ENCODE results near the gene APBA2.

The APBA2 gene

DNA sequence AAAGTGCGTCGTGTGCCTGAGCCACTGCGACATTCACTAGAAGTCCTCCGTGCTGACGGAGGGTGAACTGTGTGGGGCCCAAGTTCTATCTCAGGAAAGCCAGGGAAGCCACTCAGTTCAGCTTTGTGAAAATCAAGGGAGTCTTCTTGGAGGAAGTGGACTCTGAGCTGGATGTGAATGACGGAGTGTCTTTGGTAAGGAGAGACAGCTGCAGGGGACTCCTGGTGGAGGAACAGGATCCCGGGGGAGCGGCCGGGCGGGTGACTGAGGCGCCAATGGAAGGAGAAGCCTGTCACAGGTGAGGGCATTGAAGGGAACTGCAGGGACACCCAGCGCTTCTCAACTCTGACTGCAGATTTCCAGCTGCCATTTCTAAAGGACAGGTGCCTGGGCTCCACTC, 75.6 kb downstream of the APBA2 start:
- no peak for DNase-seq

DNA sequence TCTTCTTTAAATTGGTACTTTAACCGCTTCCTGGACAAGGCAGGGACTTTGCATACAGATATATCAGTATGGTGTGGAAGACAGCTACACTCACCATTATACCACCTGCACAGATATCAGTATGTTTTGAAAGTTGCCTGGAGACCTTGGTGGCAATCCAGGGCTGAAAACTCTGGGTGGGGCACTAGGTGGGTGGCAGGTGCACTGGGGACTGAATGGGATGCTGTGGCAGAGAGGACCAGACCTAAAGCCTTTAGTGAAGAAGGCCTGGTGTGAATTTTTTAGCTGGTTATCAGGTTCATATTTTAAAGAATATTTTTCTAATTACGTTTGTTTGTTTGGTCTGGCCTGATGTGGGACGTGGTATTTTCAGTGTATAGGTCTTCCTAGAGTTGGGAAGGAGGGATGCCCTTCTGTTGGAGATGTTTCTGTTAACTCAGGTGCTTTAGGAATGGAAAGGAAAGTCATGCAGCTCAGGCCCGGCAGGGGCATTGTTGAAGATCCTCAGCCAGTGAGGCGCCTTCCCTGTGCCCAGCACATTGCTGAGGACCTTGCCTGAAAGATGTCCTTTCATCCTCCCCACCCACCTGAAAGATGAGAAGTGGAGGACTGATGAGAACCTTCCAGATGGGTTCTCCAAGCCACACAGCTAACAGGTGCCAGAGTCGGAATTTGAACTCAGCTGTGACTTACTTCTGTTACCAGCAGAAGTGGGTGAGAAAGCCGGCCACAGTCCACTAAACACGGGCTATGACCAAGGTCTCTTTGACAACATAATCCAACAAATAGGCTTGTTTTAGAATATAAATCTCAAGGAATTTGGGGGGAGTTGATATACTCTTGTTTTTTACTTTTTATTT, 77.3 kb downstream of the APBA2 start:
- no peak for DNase-seq

DNA sequence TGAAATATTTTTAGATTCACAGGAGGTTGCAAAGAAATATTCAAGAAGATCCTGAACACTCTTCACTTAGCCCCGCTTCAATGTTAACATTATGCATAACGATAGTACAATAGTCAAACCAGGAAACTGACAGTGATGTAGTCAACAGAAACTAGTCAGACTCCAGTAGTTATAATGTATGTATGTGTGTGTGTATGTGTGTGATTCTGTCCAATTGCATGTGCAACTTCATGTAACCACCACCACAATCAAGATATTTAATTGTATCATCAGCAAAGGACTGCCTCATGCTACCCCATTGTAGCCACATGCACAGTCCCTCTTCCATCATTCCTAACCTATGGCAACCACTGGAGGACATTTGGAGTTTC, 77.9 kb downstream of the APBA2 start:
- DNase-seq = no peak

DNA sequence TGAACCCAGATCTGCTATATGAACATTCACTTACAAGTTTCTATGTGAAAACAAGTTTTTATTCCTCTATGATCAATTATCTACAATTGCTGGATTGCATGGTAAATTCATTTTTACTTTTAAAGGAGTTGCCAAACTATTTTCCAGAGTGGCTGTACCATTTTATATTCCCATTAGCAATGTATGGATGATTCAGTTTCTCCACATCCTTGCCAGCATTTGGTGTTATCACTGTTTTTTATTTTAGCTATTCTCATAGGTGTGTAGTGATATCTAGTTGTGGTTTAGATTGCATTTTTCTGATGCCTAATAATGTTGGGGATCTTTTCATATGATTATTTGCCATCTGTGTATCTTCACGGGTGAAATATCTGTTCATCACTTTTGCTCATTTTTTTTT, 78.3 kb downstream of the APBA2 start:
- no peak for DNase-seq

DNA sequence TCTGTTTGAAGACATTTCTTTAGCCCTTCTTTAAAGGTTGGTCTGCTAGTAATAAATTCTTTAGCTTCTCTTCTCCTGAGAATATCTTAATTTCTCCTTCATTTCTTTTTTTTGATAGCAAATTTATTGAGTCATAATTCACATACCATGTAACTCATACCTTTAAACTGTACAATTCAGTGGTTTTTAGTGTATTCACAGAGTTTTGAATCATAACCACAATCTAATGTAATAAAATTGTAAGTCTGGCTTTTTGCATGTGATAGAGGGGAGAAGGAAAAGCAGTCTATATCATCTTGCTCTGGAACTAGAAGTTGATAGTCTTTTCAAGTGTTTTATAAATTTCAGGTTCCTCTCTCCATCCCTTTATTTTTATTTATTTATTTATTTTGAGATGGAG, 81.3 kb downstream of the APBA2 start:
- DNase-seq = no peak

DNA sequence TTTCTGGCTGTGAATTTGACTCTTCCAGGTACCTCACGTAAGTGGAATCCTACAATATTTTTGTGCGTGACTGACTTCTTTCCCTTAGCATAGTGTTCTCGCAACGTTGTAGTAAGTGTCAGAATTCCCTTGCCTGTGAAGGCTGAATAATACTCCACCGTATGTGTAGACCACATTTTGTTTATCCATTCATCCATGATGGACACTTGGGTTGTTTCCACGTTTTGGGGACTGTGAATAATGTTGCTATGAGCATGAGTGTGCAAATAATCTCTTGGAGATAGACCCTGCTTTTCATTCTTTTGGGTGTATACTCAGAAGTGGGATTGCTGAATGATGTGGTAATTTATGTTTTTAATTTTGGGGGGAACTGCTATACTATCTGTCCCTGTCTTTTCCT, 82.2 kb downstream of the APBA2 start:
- DNase-seq = no peak

DNA sequence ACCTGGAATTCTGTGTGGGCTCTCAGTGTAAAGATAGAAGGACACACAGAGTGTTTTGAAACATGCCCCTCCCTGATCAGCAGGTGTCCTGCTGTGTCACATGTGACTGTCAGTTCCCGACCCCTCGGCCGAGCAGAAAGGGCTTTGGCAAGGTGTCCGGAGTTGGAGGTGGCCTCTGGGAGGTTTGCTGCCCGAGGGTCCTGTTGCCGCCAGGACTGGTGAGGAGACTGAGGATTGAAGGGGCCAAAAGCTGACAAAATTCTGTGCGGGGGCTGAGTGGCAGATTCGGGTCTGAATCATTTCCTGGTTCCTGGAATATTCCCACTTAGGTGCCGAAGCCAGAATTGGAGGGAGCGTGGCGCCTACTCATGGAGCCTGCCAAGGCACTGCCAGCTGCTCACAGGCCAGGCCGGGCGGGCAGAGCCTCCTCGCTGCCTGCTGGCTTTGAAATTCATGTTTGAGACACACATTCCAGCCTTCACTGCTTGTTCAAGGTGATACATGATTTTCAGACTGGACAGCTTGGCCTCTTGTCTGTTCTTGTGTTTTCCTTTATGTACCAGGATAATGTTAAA, 83.8 kb downstream of the APBA2 start:
- DNase-seq = no peak

DNA sequence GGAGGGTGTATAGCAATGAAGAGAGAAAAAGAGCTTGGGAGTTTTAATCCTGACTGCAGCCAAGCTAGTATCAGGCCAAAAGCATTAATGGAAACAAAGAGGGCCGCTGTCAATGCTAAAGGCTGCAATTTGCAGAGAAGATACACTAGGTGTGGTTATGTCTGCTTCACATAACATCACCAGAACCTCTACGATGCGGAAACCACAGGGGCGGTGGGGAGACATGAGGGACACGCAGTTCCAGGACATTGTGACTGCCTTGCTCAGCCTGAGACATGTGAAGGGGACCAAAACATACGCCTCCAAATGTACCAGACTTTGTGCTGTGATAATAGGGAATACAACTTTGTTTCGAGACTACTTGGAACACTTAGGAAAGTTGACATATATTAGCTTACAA, 88.4 kb downstream of the APBA2 start:
- no peak for DNase-seq

DNA sequence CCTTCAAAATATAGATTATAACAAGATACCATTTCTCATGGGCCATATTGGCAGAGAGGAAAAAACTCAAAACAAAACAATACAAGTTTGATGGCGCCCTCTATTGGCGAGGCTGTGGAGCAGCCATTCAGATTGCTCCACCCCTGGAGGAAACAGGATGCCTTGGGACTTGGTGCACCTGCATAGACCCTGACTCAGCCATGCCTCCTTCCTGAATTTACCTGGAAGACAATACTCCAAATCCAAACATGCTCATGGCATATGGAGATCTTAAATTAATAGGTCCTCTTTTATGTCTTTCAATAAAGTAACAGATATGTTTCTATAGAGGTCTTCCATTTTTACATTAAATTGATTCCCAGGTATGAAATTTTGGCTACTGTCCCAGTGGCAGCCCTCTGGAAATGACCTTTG, 90.0 kb downstream of the APBA2 start:
- DNase-seq = peak; percentile 82

DNA sequence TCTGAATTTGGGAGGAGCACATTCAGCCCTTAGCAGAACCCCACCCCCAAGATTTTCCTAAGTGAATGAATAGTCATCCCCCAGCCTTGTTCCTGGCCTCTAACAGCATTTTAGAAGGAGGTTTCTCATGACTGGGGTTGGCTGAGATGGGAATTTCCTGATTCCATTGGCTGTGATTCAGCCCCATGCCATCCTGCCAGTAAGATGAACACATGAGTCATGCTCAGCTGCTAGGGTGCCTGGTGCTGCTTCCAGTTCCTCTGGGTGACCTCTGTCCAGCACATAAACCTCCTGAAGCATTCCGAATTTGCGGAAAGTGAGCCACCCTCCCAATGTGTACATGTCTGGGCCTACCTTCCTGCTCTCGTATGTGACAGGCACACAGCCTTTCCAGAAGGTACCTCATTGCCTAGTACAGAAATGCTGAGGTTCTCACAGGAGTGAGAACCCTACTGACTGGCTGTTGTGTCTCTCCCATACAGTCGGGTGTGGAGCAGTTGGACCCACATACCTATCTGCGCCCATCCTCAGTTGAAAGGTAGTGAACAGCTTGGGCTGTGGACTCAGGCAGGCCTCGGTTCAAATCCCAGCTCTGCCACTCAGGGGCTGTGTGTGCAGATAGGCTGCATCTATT, 91.7 kb downstream of the APBA2 start:
- no peak for DNase-seq

DNA sequence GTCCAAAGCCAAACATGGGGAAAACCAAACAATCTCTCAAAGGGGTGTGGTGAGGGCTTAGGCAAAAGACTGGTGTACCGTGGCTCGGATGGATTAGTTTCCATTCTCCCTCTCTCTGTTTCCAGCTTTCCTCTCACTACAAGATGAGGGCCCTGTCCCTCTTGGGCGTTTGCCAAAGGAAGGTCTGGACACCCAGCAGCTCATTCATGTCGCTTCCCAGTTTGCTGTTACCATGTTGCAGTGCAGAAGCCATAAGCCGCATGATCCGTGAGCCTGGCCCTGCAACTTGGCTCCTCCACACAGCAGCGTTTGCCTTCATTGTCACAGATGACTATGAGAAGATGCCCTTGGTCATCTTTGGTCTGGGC, 92.2 kb downstream of the APBA2 start:
- no peak for DNase-seq

DNA sequence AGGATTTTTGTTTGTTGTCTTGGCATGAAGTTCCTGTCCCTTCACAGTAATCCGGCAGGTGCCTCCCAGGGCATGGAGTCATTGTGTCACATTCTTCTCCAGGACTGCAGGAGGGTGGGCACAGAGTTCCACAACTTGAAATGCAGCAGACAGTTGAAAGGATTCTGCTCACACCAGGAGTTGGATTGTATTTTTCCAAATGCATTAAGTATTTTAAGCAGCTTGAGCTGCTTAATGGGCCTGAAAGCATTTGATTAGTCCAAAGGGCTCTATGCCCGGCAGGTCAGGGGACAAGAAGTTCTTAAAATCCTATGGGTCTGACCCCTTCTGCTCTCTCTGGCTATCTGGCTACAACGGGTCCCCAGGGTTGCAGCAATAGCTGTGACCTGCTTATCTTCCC, 92.9 kb downstream of the APBA2 start:
- DNase-seq = no peak

DNA sequence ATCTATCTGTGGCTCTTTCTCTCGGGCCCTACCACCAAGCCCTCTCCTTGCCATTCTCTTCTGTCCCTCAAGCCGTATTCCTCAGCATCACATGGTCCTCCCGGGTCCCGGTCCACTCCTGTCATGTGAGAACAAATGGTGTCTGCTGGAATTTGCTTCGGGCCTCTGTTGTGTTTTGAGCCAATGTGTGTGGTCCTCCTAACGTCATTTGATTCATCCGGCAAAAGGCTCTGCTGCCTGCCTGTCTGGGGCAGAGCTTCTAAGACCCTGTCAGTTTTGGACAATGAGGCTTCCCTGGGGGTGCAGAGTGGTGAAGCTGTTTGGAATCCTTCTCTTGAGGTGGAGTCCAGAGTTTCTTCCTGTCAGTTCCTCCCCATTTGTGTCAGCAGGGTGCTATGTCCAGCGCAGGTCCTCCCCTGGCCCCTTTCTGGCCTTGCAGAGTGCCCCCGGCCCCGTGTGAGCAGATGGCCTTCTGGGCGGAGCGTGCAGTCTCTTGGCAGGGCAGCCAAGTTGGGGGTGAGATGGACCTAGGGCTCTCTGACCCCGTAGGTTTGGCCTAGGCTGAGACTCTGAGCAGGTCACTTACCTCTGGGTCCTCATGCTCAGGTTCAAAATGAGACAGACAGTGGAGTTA, 93.6 kb downstream of the APBA2 start:
- no peak for DNase-seq

DNA sequence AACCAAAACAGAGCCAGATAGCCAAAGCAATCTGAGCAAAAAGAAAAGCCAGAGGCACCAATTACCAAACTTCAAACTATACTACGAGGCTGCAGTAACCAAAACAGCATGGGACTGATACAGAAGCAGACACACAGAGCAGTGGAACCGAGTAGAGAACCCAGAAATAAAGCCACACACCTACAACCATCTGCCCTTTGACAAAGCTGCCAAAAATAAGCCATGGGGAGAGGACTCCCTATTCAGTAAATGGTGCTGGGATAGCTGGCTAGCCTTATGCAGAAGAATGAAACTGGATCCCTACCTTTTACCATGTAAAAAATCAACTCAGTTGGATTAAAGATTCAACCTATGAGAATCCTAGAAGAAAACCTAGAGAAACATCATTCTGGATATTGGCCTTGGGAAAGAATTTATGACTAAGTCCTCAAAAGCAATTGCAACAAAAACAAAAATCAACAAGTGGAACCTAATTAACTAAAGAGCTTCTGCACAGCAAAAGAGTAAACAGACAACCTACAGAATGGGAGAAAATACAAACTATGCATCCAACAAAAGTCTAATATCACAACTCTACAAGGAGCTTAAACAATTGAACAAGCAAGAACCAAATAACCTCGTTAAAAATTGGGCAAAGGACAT, 95.1 kb downstream of the APBA2 start:
- DNase-seq = no peak

DNA sequence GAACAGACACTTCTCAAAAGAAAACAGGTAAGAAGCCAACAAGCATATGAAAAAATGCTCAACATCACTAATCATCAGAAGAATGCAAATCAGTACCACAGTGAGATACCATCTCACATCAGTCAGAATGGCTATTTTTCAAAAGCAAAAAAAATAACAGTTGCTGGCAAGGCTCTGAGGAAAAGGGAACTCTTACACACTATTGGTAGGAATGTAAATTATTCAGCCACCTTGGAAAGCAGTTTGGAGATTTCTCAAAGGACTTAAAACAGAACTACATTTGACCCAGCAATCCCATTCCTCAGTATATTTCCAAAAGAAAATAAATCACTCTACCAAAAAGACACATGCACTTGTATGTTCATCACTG, 95.6 kb downstream of the APBA2 start:
- no peak for DNase-seq

DNA sequence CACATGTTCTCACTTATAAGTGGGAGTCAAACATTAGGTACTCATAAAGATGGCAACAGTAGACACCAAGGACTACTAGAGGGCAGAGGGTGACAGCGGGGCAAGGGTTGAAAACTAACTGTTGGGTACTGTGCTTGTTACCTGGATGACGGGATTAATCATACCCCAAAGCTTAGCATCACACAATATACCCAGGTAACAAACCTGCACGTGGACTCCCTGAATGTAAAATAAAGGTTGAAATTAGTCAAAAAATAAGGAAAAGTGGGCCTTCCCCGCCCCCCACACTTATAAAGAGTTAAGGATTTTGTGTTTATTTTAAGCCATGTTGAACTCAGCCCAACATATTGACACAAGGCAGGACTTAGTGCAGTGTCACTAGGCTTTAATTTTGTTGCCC, 96.1 kb downstream of the APBA2 start:
- no peak for DNase-seq

DNA sequence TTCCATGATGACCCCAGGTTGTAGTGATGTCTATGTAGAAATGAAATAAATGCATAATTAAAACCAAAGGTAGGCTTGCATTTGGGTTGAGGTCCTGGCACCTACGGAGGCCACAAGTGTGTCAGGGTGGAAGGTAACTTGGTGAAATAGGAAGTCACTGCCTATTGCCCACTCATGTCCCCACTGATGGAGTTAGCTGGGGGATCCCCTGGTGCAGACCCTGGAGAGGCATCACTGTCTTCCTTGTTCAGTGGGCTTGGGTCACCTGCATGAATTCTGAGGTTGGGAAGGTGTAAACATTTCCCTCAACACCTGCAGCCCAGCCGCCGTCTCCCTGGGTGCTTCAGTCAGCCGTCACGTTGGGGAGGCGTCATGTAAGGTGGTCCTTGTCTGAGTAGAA, 97.1 kb downstream of the APBA2 start:
- no peak for DNase-seq

DNA sequence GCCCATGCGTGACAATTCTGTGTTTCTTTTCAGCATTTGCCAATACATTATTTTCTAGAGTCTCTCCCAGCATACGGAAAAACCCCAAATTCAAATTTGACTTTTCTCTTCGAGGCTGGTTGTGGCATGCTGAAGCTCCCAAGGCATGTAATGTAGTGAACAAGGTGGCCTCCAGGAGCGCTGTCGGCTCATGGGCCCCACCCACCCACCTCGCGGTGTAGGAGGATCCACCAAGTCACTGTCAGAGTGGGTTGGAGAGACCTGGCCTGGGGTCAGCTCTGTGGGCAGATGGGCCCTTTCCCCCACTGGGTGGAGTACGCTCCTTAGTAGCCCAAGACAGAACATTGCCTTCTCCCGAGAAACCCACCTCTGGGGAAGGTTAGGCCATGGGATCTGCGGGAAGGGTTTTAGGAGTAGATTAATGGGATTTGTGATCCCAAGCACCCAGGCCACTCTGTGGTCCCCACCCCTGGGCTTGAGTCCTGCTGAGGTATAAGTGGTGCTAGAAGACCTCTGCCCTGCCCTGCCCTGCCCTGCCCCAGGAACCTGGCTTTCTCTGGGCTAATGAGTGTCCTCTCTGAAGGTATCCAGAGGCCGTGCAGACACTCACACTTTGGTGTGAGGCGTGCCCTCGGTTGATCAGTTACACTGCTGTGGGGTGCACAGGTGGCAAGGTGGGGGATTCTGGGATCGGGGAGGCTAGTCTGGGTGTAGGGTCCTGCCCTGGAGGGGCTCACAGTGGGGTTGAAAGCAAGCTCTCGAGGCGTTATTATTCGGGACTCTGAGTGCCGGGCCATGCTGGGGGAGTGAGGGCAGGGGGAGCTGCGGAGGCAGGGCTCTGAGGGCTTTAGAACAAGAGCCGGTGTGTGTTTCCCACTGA, 97.9 kb downstream of the APBA2 start:
- DNase-seq = no peak

DNA sequence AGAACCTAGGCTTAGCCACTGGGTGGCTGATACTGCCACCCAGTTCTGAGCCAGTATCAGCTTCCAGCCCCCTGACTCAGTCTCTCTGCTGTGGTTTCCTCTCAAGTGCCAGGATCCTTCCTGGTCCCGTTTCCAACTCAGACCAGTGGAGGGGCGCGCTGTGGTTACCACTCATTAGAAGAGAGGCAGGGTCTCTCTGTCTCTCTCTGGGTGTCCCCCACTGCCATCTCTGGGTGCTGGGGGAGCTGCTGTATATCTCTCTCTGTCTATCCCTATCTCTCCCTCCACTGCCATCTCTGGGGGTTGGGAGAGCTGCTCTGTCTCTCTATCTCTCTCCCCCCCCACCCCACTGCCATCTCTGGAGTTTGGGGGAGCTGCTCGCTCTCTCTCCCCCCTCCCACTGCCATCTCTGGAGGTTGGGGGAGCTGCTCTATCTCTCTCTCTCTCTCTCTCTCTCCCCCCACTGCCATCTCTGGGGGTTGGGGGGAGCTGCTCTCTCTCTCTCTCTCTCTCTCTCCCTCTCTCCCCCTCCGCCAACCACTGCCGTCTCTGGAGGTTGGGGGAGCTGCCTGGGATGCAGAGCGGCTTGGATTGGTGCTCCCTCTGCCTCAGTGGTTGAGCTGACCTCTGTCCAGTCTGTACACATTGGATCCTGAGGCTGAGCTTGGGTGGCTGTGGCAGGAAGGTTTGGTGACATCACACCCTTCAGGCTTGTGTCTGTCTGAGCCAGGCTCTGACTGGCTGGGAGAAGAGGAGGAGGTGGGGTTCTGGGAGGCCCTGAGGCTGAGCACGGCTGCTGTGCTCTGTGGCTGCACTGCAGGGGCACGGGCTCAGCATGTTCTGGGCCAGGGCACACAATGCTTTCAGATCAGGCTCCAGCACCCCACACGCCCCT, 98.9 kb downstream of the APBA2 start:
- no peak for DNase-seq

DNA sequence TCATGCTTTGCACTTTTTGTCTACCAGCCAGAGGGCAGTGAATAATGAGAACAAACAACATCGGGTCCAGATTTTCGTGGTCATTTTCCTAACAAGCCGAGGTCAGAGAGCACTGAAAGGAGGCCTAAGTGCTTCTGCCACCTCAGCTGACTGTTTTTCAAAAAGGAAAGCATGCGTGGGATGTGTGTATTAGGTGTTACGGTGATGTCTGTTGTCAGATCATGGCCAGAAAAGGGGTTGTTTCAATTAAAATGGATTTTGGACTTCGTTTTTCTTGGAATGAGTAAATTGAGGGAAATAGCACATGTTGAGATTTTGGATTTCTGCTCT, 99.5 kb downstream of the APBA2 start:
- DNase-seq = no peak

DNA sequence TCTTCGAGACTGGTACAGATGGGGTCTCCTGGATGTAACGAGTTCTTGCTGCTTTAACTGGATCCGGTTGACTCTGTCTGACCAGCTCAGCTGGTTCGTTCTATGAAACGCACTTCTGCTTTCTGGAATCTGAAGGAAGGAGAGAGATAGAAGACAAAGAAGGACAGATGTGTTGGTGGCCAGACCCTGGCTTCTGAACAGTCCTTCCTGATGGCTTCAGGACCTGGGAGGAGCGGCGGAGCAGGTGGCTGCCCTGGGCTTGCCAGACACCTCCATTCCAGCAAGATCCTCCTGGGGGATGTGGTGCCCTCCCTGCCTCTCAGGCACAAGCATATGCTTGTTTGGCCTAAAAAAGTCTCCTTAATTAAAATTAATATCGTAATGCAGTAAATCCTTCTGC, 99.9 kb downstream of the APBA2 start:
- no peak for DNase-seq

DNA sequence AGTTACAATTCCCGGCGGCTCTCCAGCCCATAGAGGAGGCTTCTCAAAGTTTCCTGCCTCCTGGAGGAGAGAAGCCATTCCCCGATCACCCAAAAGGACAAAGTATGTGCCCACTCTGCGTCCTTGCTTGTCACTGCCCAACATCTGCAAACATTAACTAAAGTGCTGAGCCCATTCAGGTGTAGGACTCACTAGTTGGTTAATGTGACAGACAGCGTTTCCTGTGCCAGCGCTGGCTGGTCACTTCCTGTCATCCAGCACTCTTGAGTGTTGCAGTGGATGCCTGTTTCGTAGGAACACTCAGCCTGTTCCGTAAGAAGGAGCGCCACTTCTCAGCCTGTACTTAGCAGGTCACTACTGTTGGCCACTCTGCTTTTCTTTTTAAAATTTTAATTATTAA, 100.3 kb downstream of the APBA2 start:
- no peak for DNase-seq
